HepG2 (cell line): ENCODE results near the gene TPR. TPM values are rescaled to one million over a fixed set of nuclear protein-coding genes. Genes with fewer than 3 reads are reported as not detected.

ENCODE experiments used
- ATAC-seq: fragments of 200-7000 bp; cut with Tn5 transposase; 3 replicates; pipeline ENCODE4 v1.9.1; 2020; ENCODE audit warnings: mild to moderate bottlenecking, moderate library complexity
- BruUV-seq: library from RNA; stranded (reverse); fragments of 400-500 nt; replicated peaks from 2 replicates; lab custom pipeline; 2021; lab: Mats Ljungman, UMichigan
- CTCF ChIA-PET: fragments of 300-600 bp; formaldehyde crosslinking; extraction: SDS; loops from one replicate; lab custom pipeline; 2021; ENCODE audit warnings: low total read pairs, inconsistent platforms, low intra/inter-chr PET ratio; lab: Yijun Ruan, JAX
- POLR2A ChIA-PET: fragments of 350-600 bp; sonication (Branson Sonifier 250); formaldehyde crosslinking; loops from one replicate; lab custom pipeline; 2020; ENCODE audit warnings: antibody characterized with exemption, inconsistent platforms; lab: Yijun Ruan, JAX
- DNase-seq: peaks from one replicate; pipeline ENCODE4 v3.0.0-alpha.2; 2015; ENCODE audit warnings: low spot score
- FAIRE-seq: peaks from 3 replicates; lab custom pipeline; 2011; peaks lifted over from hg19 to GRCh38; lab: Jason Lieb, UNC
- H2AFZ ChIP-seq: one replicate; pipeline ENCODE4 v1.6.1; 2011; ENCODE audit warnings: low read length, inconsistent platforms
- H3K27ac ChIP-seq: fragments of 300-600 bp; 3 replicates; pipeline ENCODE4 v1.8.0; 2011; ENCODE audit warnings: mixed run types, mild to moderate bottlenecking, mixed read lengths, low read length, inconsistent platforms; ENCODE audit not compliant: insufficient read depth; ENCODE audit errors: extremely low read length
- H3K27me3 ChIP-seq, 2 experiments: fragments of 200-600 bp in 1 of 2; 2 replicates in 1 of 2; 3 replicates in 1 of 2; pipeline versions ENCODE4 v1.6.0 to v1.8.0; 2011; ENCODE audit warnings: low read length in 2 of 2, mild to moderate bottlenecking in 2 of 2, moderate library complexity in 2 of 2, inconsistent platforms in 1 of 2; ENCODE audit not compliant: insufficient read depth in 2 of 2, control insufficient read depth in 1 of 2
- H3K36me3 ChIP-seq, 2 experiments: fragments of 200-600 bp in 1 of 2; replicated peaks in 1 of 2; 2 replicates in 1 of 2; 3 replicates in 1 of 2; pipeline versions ENCODE4 v1.5.1 to v1.8.0; 2011; ENCODE audit warnings: low read length in 2 of 2, inconsistent platforms in 1 of 2; ENCODE audit not compliant: insufficient read depth in 2 of 2, control insufficient read depth in 1 of 2
- H3K4me1 ChIP-seq: 2 replicates; pipeline ENCODE4 v1.5.1; 2012; ENCODE audit warnings: low read length, inconsistent platforms; ENCODE audit not compliant: insufficient read depth
- H3K4me2 ChIP-seq: 2 replicates; pipeline ENCODE4 v1.6.0; 2011; ENCODE audit warnings: low read depth, low read length, inconsistent platforms
- H3K4me3 ChIP-seq, 3 experiments: fragments of 200-600 bp in 1 of 3; sonication (generic), shearing (Covaris generic) in 1 of 3; replicated peaks in 1 of 3; 2 replicates each; pipeline ENCODE4 v1.5.1; 2011 to 2016; ENCODE audit warnings: low read length in 3 of 3, inconsistent platforms in 2 of 3, low read depth in 2 of 3, mild to moderate bottlenecking in 2 of 3, control low read depth in 1 of 3, mixed read lengths in 1 of 3; ENCODE audit not compliant: insufficient read depth in 1 of 3
- H3K79me2 ChIP-seq: one replicate; pipeline ENCODE4 v1.6.1; 2011; ENCODE audit warnings: low read length, inconsistent platforms; ENCODE audit not compliant: insufficient read depth
- H3K9ac ChIP-seq: 2 replicates; pipeline ENCODE4 v1.6.0; 2011; ENCODE audit warnings: mild to moderate bottlenecking, low read depth, low read length, inconsistent platforms; ENCODE audit not compliant: insufficient read depth
- H3K9me3 ChIP-seq: 2 replicates; pipeline ENCODE4 v1.5.1; 2012; ENCODE audit warnings: mild to moderate bottlenecking, low read length
- H4K20me1 ChIP-seq: 2 replicates; pipeline ENCODE4 v1.6.0; 2011; ENCODE audit warnings: inconsistent platforms, mild to moderate bottlenecking, low read length, moderate library complexity; ENCODE audit not compliant: insufficient read depth
- CEBPB ChIP-seq: IDR thresholded peaks from 2 replicates; pipeline ENCODE4 v1.6.1; 2011; ENCODE audit warnings: low read depth, low read length, improper control_type of control experiment, borderline replicate concordance
- FOXO4 ChIP-seq: sonication (generic); formaldehyde crosslinking; conservative IDR thresholded peaks from 2 replicates; pipeline ENCODE4 v1.8.1; 2023; ENCODE audit warnings: missing genetic modification reagents
- MTF2 ChIP-seq: sonication (generic); formaldehyde crosslinking; IDR thresholded peaks from 2 replicates; pipeline ENCODE4 v1.5.0; 2020; ENCODE audit warnings: missing genetic modification reagents, borderline replicate concordance
- TOPORS ChIP-seq: sonication (generic); formaldehyde crosslinking; IDR thresholded peaks from 2 replicates; pipeline ENCODE4 v1.8.0; 2023; ENCODE audit warnings: mild to moderate bottlenecking, missing genetic modification reagents
- TRAFD1 ChIP-seq: sonication (generic); formaldehyde crosslinking; IDR thresholded peaks from 2 replicates; pipeline ENCODE4 v1.5.1; 2020; ENCODE audit warnings: missing genetic modification reagents, mild to moderate bottlenecking, borderline replicate concordance
- ZNF512 ChIP-seq: sonication (generic); formaldehyde crosslinking; IDR thresholded peaks from 2 replicates; pipeline ENCODE4 v1.4.0; 2020; ENCODE audit warnings: mild to moderate bottlenecking, missing genetic modification reagents
- ZNF678 ChIP-seq: sonication (generic); formaldehyde crosslinking; IDR thresholded peaks from 2 replicates; pipeline ENCODE4 v1.4.0; 2020; ENCODE audit warnings: mild to moderate bottlenecking, missing genetic modification reagents
- ZNF816 ChIP-seq: sonication (generic); formaldehyde crosslinking; IDR thresholded peaks from 2 replicates; pipeline ENCODE4 v1.8.0; 2022; ENCODE audit warnings: missing genetic modification reagents, mild to moderate bottlenecking, borderline replicate concordance
- WGBS: methylation state at CpG from one replicate; pipeline ENCODE4 v1.1.6; 2017; ENCODE audit warnings: low lambda C conversion rate; 5-methylcytosine and 5-hydroxymethylcytosine counted together
- in situ Hi-C: cut with HindIII; loops from 2 replicates; pipeline ENCODE4 v1.10.0; 2017; ENCODE audit warnings: low pct_unique_long_range_greater_than_20kb; ENCODE audit not compliant: extremely low pct_ligation_motif_present
- intact Hi-C: fragments of 100-400 bp; cut with micrococcal nuclease; formaldehyde crosslinking; loops from one replicate; pipeline ENCODE4 v1.10.0; 2022; ENCODE audit not compliant: unreplicated experiment
- polyA plus RNA-seq, 8 experiments: library from polyadenylated mRNA; depleted of rRNA in 3 of 8; stranded (reverse) in 7 of 8; unstranded in 1 of 8; fragments of >200 nt; fragmentation: Illumina TruSeq in 4 of 8; extraction: Trizol in 4 of 8; gene quantifications; 2 replicates each; pipeline versions ENCODE4 v1.2.1 to v1.2.3, GENCODE V29; 2011 to 2016; ENCODE audit warnings: low read depth in 4 of 8, missing spikeins in 1 of 8, mixed read lengths in 1 of 8; ENCODE audit not compliant: insufficient read depth in 1 of 8
- total RNA-seq, 5 experiments: library from RNA; depleted of rRNA; stranded (reverse); fragments of >200 nt; fragmentation: Illumina TruSeq; extraction: Trizol; gene quantifications; 2 replicates each; pipeline ENCODE4 v1.2.3, GENCODE V29; 2016; ENCODE audit warnings: low read depth in 1 of 5

TPR gene
- total and polyA plus RNA-seq, 2 of the 13 experiments (the other 11 are each of a cell fraction or from before 2014, with no cell fraction given): 78.9 to 81.7 TPM

- no peak for TF ChIP-seq FOXO4 (CRISPR knock-in tag)
- TF ChIP-seq TOPORS (CRISPR knock-in tag): no peak
- TF ChIP-seq ZNF678 (CRISPR knock-in tag): no peak
- TF ChIP-seq ZNF816 (CRISPR knock-in tag): no peak
- no peak for TF ChIP-seq TRAFD1
- no peak for TF ChIP-seq MTF2 (CRISPR knock-in tag)
Observed at GRCh38 chr1:186291271-186291670, 83.8 kb downstream of the TPR start (continued).

- CTCF ChIA-PET: no interaction called here
- no TSS peak for BruUV-seq
- no peak for DNase-seq
Observed at GRCh38 chr1:186289943-186290545, 85.0 kb downstream of the TPR start.

More at GRCh38 chr1:186289943-186290545, 85.0 kb downstream of the TPR start:
- H3K79me2 ChIP-seq: no peaks in the 10 kb centered on the region
- FAIRE-seq (no peak), ATAC-seq (no peak)
- intact Hi-C loops (no loop called here), in situ Hi-C loops (no loop called here)
- no peak overlapping the region for H3K27ac ChIP-seq
- H3K4me2 ChIP-seq: no peak overlapping the region
- TF ChIP-seq CEBPB: peak; percentile 19; the same call in 1 of the 2 replicates
- no peak for TF ChIP-seq ZNF512
- no peak overlapping the region for H3K4me3 ChIP-seq
- no peaks in the 10 kb centered on the region for H4K20me1 ChIP-seq
- POLR2A ChIA-PET: no interaction called here
- H3K27me3 ChIP-seq: no peaks in the 10 kb centered on the region; a peak in 1 of 5 replicates
- no peak overlapping the region for H2AFZ ChIP-seq
- H3K36me3 ChIP-seq: no peaks in the 10 kb centered on the region
- H3K9ac ChIP-seq: no peak overlapping the region
- no peaks in the 10 kb centered on the region for H3K4me1 ChIP-seq
- no peaks in the 10 kb centered on the region for H3K9me3 ChIP-seq
- WGBS: 43% methylated on average over 4 of the region's 4 CpGs
